ENCODE data around the gene LGR4. TPM values are rescaled to one million over a fixed set of nuclear protein-coding genes. Genes with fewer than 3 reads are reported as not detected.

Gene LGR4
- total and polyA plus RNA-seq, 2 of the 4 experiments (the other 2 are of a cell fraction): 2.9 to 6.8 TPM

GRCh38 chr11:27495710-27496300 lies 23.2 kb upstream of the LGR4 start:
- H3K4me2 ChIP-seq (ENCODE audit: low read depth, low read length): no peak overlapping the region
- ChIA-PET POLR2A (ENCODE audit: unreplicated experiment) (interaction anchor here (0.6 kb wide), 1 partner anchor 29 kb away, joined by 4 read pairs; no protein-coding TSS in a partner anchor), CTCF (interaction anchor here (0.6 to 1.6 kb wide), 5 partner anchors 10 to 1299 kb away, joined by 3 to 5 read pairs (median 3); no protein-coding TSS in a partner anchor)
- WGBS, 2 experiments (ENCODE audit: extremely low coverage in 2 of 2, insufficient read length in 1 of 2): no CpG with 5 or more reads among the region's 1 CpG
- H4K91ac ChIP-seq (ENCODE audit: insufficient read depth, low read depth, low read length): no peak overlapping the region
- no peak overlapping the region for H4K5ac ChIP-seq (ENCODE audit: low read depth, low read length)
- no peak overlapping the region for H3K4me3 ChIP-seq (ENCODE audit: insufficient read depth, low read depth, low read length)
- H3K9me3 ChIP-seq (ENCODE audit: control insufficient read depth, insufficient read depth, low read length): no peaks in the 10 kb centered on the region
- H3K9me1 ChIP-seq (ENCODE audit: insufficient read depth, low read length): no peaks in the 10 kb centered on the region; the same call in 1 of the 2 replicates
- peaks cover 22% of the 10 kb centered on the region for H3K36me3 ChIP-seq (ENCODE audit: control insufficient read depth, insufficient read depth, low read length)
- no peak overlapping the region for H2BK15ac ChIP-seq (ENCODE audit: low read depth, low read length)
- intact Hi-C loops (cut with micrococcal nuclease) (no loop called here), in situ Hi-C loops (cut with MboI; ENCODE audit: low sequenced_read_pairs) (loop anchor here (25.0 kb wide), 1 partner anchor 734 kb away; no protein-coding TSS in a partner anchor), dilution Hi-C loops (cut with HindIII; ENCODE audit: low sequenced_read_pairs, unreplicated experiment) (loop anchor here (25.0 kb wide), 1 partner anchor 309 kb away; no protein-coding TSS in a partner anchor)
- no peak overlapping the region for H3K23ac ChIP-seq (ENCODE audit: low read depth, low read length)
- no peak overlapping the region for H3K56ac ChIP-seq (ENCODE audit: extremely low read depth, insufficient read depth, low read length)
- BruUV-seq (replicated peaks): no TSS peak
- no peak overlapping the region for H3K9ac ChIP-seq (ENCODE audit: low read depth, low read length)
- no peak overlapping the region for H3K27ac ChIP-seq (ENCODE audit: insufficient read depth, low read length)
- H4K20me1 ChIP-seq (ENCODE audit: insufficient read depth, low read length): no peaks in the 10 kb centered on the region; the same call in 1 of the 2 replicates
- no peak overlapping the region for H2BK120ac ChIP-seq (ENCODE audit: low read depth, low read length)
- H2BK20ac ChIP-seq (ENCODE audit: low read depth, low read length): no peak overlapping the region
- no peak overlapping the region for H2AK9ac ChIP-seq (replicated peaks; ENCODE audit: low read depth, low read length, poor library complexity)
- H3K14ac ChIP-seq (replicated peaks; ENCODE audit: low read depth, low read length): no peak overlapping the region
- H3K79me1 ChIP-seq (ENCODE audit: low read depth in 1 of 2, low read length in 2 of 2): peaks cover 6 to 11% of the 10 kb centered on the region in 2 experiments
- H3K18ac ChIP-seq (ENCODE audit: low read depth, low read length): no peak overlapping the region
- no peak overlapping the region for H4K8ac ChIP-seq (ENCODE audit: low read depth in 2 of 2, low read length in 2 of 2)
- DNase-seq: no peak
- H2BK5ac ChIP-seq (ENCODE audit: low read depth, low read length, poor library complexity, severe bottlenecking): no peak overlapping the region
- H3K4ac ChIP-seq (ENCODE audit: low read depth, low read length): no peak overlapping the region
- H3K4me1 ChIP-seq (ENCODE audit: control insufficient read depth, insufficient read depth, low read length): no peaks in the 10 kb centered on the region
- H2AK5ac ChIP-seq (ENCODE audit: low read depth, low read length): no peak overlapping the region
- TF ChIP-seq MAZ (IDR thresholded peaks at IDR 0.05; ENCODE audit: borderline replicate concordance, low read depth, low read length): no peak
- TF ChIP-seq USF2 (IDR thresholded peaks at IDR 0.05; ENCODE audit: low read depth, low read length): no peak
- TF ChIP-seq RAD21 (IDR thresholded peaks at IDR 0.05; ENCODE audit: low read length): no peak
- no peak for TF ChIP-seq CEBPB (IDR thresholded peaks at IDR 0.05; ENCODE audit: low read depth, low read length)
- no peak for TF ChIP-seq NFE2L2 (IDR thresholded peaks at IDR 0.05; ENCODE audit: low read depth, low read length)
- no peak for TF ChIP-seq SMC3 (IDR thresholded peaks at IDR 0.05; ENCODE audit: low read depth, low read length)
- TF ChIP-seq RCOR1 (IDR thresholded peaks at IDR 0.05; ENCODE audit: insufficient replicate concordance, low read length): no peak
- TF ChIP-seq RFX5 (IDR thresholded peaks at IDR 0.05; ENCODE audit: low read depth, low read length): no peak
- TF ChIP-seq CHD1 (IDR thresholded peaks at IDR 0.05; ENCODE audit: low read depth, low read length): no peak
- TF ChIP-seq FOS (IDR thresholded peaks at IDR 0.05; ENCODE audit: low read depth, low read length): no peak
- TF ChIP-seq MAFK (IDR thresholded peaks at IDR 0.05; ENCODE audit: low read depth, low read length): no peak
- no peak for ATAC-seq (ENCODE audit: low read depth)
- no peaks in the 10 kb centered on the region for H3K27me3 ChIP-seq (ENCODE audit: control insufficient read depth, insufficient read depth, low read length)
- H2AFZ ChIP-seq (replicated peaks; ENCODE audit: low read length, poor library complexity): no peak overlapping the region

Measured in IMR-90 (cell line).